K562 (cell line): ENCODE results near the gene OR10A2. TPM values are rescaled to one million over a fixed set of nuclear protein-coding genes. Genes with fewer than 3 reads are reported as not detected.

Source experiments
- ATAC-seq: fragments of 200-7000 bp; cut with Tn5 transposase; 3 replicates; pipeline ENCODE4 v1.9.1; 2020; ENCODE audit warnings: moderate library complexity
- BruUV-seq: library from RNA; stranded (reverse); fragments of 400-500 nt; replicated peaks from 2 replicates; lab custom pipeline; 2021; lab: Mats Ljungman, UMichigan
- CTCF ChIA-PET: fragments of 300-600 bp; formaldehyde crosslinking; extraction: SDS; loops from one replicate; lab custom pipeline; 2021; ENCODE audit warnings: low intra/inter-chr PET ratio; lab: Yijun Ruan, JAX
- POLR2A ChIA-PET: fragments of 300-600, 350-650 bp; sonication (Branson Sonifier 250); formaldehyde crosslinking; extraction: SDS; loops from one replicate; lab custom pipeline; 2021; ENCODE audit warnings: antibody characterized with exemption, inconsistent platforms; lab: Yijun Ruan, JAX
- DNase-seq, 4 experiments: peaks; one replicate each; pipeline versions ENCODE4 v3.0.0 to v3.0.0-alpha.2; 2011 to 2018; ENCODE audit warnings: low spot score in 3 of 4, mixed read lengths in 3 of 4; ENCODE audit errors: extremely low read depth in 1 of 4
- FAIRE-seq: peaks from 2 replicates; lab custom pipeline; 2011; peaks lifted over from hg19 to GRCh38; lab: Jason Lieb, UNC
- H2AFZ ChIP-seq: 2 replicates; pipeline ENCODE4 v1.6.0; 2011; ENCODE audit warnings: low read depth, low read length, control low read depth, inconsistent platforms
- H3K27ac ChIP-seq: fragments of 200-600 bp; 3 replicates; pipeline ENCODE4 v1.8.0; 2011; ENCODE audit warnings: low read depth, mild to moderate bottlenecking, control low read depth, inconsistent platforms, low read length, moderate library complexity, mixed read lengths; ENCODE audit errors: extremely low read depth
- H3K27me3 ChIP-seq, 2 experiments: fragments of 300-600 bp in 1 of 2; 2 replicates in 1 of 2; 3 replicates in 1 of 2; pipeline versions ENCODE4 v1.6.0 to v1.8.0; 2011; ENCODE audit warnings: inconsistent platforms in 2 of 2, low read length in 2 of 2, mild to moderate bottlenecking in 1 of 2, mixed read lengths in 1 of 2, moderate library complexity in 1 of 2; ENCODE audit not compliant: control insufficient read depth in 2 of 2, insufficient read depth in 2 of 2
- H3K36me3 ChIP-seq: fragments of 300-600 bp; 3 replicates; pipeline ENCODE4 v1.8.0; 2011; ENCODE audit warnings: mild to moderate bottlenecking, low read length, inconsistent platforms; ENCODE audit not compliant: control insufficient read depth, insufficient read depth
- H3K4me1 ChIP-seq, 2 experiments: fragments of 200-600 bp in 1 of 2; replicated peaks in 1 of 2; 2 replicates in 1 of 2; 3 replicates in 1 of 2; pipeline versions ENCODE4 v1.5.1 to v1.8.0; 2011; ENCODE audit warnings: inconsistent platforms in 2 of 2, low read length in 2 of 2, mild to moderate bottlenecking in 1 of 2, mixed read lengths in 1 of 2, moderate library complexity in 1 of 2; ENCODE audit not compliant: control insufficient read depth in 2 of 2, insufficient read depth in 2 of 2
- H3K4me2 ChIP-seq: 2 replicates; pipeline ENCODE4 v1.6.1; 2011; ENCODE audit warnings: low read length, control low read depth, inconsistent platforms, mixed read lengths; ENCODE audit not compliant: insufficient read depth
- H3K4me3 ChIP-seq: fragments of 200-600 bp; sonication (generic), shearing (Covaris generic); 2 replicates; pipeline ENCODE4 v1.5.1; 2016; ENCODE audit warnings: control low read depth, inconsistent platforms
- H3K79me2 ChIP-seq: fragments of 200-600 bp; 3 replicates; pipeline ENCODE4 v1.8.0; 2011; ENCODE audit warnings: low read length, inconsistent platforms; ENCODE audit not compliant: control insufficient read depth, insufficient read depth
- H3K9ac ChIP-seq, 2 experiments: 2 replicates each; pipeline versions ENCODE4 v1.6.0 to v1.6.1; 2011; ENCODE audit warnings: low read depth in 2 of 2, low read length in 2 of 2, control low read depth in 1 of 2, inconsistent platforms in 1 of 2, mild to moderate bottlenecking in 1 of 2, mixed read lengths in 1 of 2; ENCODE audit not compliant: insufficient read depth in 1 of 2
- H3K9me1 ChIP-seq: one replicate; pipeline ENCODE4 v1.6.0; 2011; ENCODE audit warnings: inconsistent platforms, mild to moderate bottlenecking, low read length, moderate library complexity; ENCODE audit not compliant: control insufficient read depth, insufficient read depth
- H3K9me3 ChIP-seq: replicated peaks from 2 replicates; pipeline ENCODE4 v1.5.1; 2011; ENCODE audit warnings: low read depth, low read length, inconsistent platforms; ENCODE audit not compliant: control insufficient read depth, insufficient read depth
- H4K20me1 ChIP-seq: replicated peaks from 2 replicates; pipeline ENCODE4 v1.6.1; 2011; ENCODE audit warnings: low read length, inconsistent platforms, mixed read lengths; ENCODE audit not compliant: control insufficient read depth, insufficient read depth
- ARID3A ChIP-seq: IDR thresholded peaks from 2 replicates; pipeline ENCODE4 v1.6.1; 2012; ENCODE audit warnings: low read depth, low read length, improper control_type of control experiment, borderline replicate concordance
- BMI1 ChIP-seq: fragments of 150-350 bp; IDR thresholded peaks from 2 replicates; pipeline ENCODE4 v1.6.1; 2014; ENCODE audit warnings: low read length
- C11orf30 ChIP-seq: fragments of 450-650 bp; IDR thresholded peaks from 2 replicates; pipeline ENCODE4 v1.6.1; 2016; ENCODE audit warnings: low read depth, mild to moderate bottlenecking
- CAMTA2 ChIP-seq: fragments of 250-450 bp; sonication (Bioruptor Pico); conservative IDR thresholded peaks from 2 replicates; pipeline ENCODE4 v1.5.1; 2022
- CREM ChIP-seq: IDR thresholded peaks from 2 replicates; pipeline ENCODE4 v1.6.1; 2014; ENCODE audit warnings: antibody characterized with exemption, low read depth
- EGR1 ChIP-seq: fragments of 450-650 bp; conservative IDR thresholded peaks from 2 replicates; pipeline ENCODE4 v1.6.1; 2017; ENCODE audit warnings: mild to moderate bottlenecking
- PHF21A ChIP-seq: fragments of 450-650 bp; IDR thresholded peaks from 2 replicates; pipeline ENCODE4 v1.6.1; 2017; ENCODE audit warnings: low read depth, borderline replicate concordance
- POLR2AphosphoS5 ChIP-seq: IDR thresholded peaks from 2 replicates; pipeline ENCODE4 v1.6.1; 2011; ENCODE audit warnings: mild to moderate bottlenecking, low read depth, low read length, moderate library complexity; ENCODE audit not compliant: control insufficient read depth, insufficient read depth
- SMARCB1 ChIP-seq: IDR thresholded peaks from 2 replicates; pipeline ENCODE4 v1.6.1; 2011; ENCODE audit warnings: improper control_type of control experiment, low read depth; ENCODE audit not compliant: insufficient read length
- THAP12 ChIP-seq: fragments of 250-450 bp; sonication (Bioruptor Pico); IDR thresholded peaks from 2 replicates; pipeline ENCODE4 v1.9.0; 2021; ENCODE audit warnings: mild to moderate bottlenecking, inconsistent platforms
- ZNF121 ChIP-seq: sonication (generic); formaldehyde crosslinking; conservative IDR thresholded peaks from 2 replicates; pipeline ENCODE4 v1.8.0; 2022; ENCODE audit warnings: missing genetic modification reagents
- ZNF217 ChIP-seq: sonication (generic); formaldehyde crosslinking; IDR thresholded peaks from 2 replicates; pipeline ENCODE4 v1.8.0; 2022; ENCODE audit warnings: mild to moderate bottlenecking, missing genetic modification reagents
- ZSCAN32 ChIP-seq: fragments of 450-650 bp; formaldehyde crosslinking; IDR thresholded peaks from 2 replicates; pipeline ENCODE4 v1.4.0; 2020; ENCODE audit warnings: mild to moderate bottlenecking, moderate library complexity
- WGBS: fragments of 100-300 bp; shearing (Covaris generic); methylation state at CpG from one replicate; pipeline ENCODE4 v1.1.6; 2016; ENCODE audit warnings: low coverage, mixed read lengths; ENCODE audit not compliant: insufficient coverage; ENCODE audit errors: missing lambda C conversion rate; 5-methylcytosine and 5-hydroxymethylcytosine counted together
- in situ Hi-C: fragments of 300-500 bp; cut with MboI; formaldehyde crosslinking; loops from 4 replicates; pipeline ENCODE4 v1.15.0; 2018; ENCODE audit warnings: inconsistent platforms, mixed read lengths
- intact Hi-C: fragments of 100-400 bp; cut with micrococcal nuclease; formaldehyde crosslinking; loops from 2 replicates; pipeline ENCODE4 v1.14.2; 2022
- polyA plus RNA-seq, 8 experiments: library from polyadenylated mRNA; depleted of rRNA in 4 of 8; stranded (reverse) in 5 of 8; unstranded in 3 of 8; fragments of >200 nt; fragmentation: Nextera tagmentation in 2 of 8; fragmentation: Illumina TruSeq in 1 of 8; extraction: Ambion mirVana in 2 of 8; extraction: Trizol in 1 of 8; gene quantifications; 2 replicates each; pipeline versions ENCODE4 v1.2.1 to v1.2.3, GENCODE V29; 2011 to 2014; ENCODE audit warnings: inconsistent platforms in 1 of 8, missing spikeins in 1 of 8
- total RNA-seq, 7 experiments: library from RNA; depleted of rRNA in 6 of 7; stranded (reverse); fragments of >200 nt in 6 of 7; fragmentation: Illumina TruSeq in 2 of 7; extraction: Trizol in 2 of 7; gene quantifications; 2 replicates each; pipeline versions ENCODE4 v1.2.1 to v1.2.3, GENCODE V29; 2011 to 2021; ENCODE audit warnings: low replicate concordance in 1 of 7

OR10A2 gene
- total and polyA plus RNA-seq, 9 of the 15 experiments (the other 6 are each of a cell fraction or from before 2014, with no cell fraction given) = 0.10 TPM; not detected in 8

- H3K4me3 ChIP-seq = no peak overlapping the region
- BruUV-seq = no TSS peak
- no peak for ATAC-seq
- POLR2A ChIA-PET = no interaction called here
- no peak overlapping the region for H2AFZ ChIP-seq
- no peak for DNase-seq
- H3K4me1 ChIP-seq = no peaks in the 10 kb centered on the region
- no peaks in the 10 kb centered on the region for H3K9me1 ChIP-seq
- no peaks in the 10 kb centered on the region for H4K20me1 ChIP-seq
- no peak overlapping the region for H3K27ac ChIP-seq
- no peak overlapping the region for H3K4me2 ChIP-seq
- no peaks in the 10 kb centered on the region for H3K9me3 ChIP-seq
- FAIRE-seq = no peak
- in situ Hi-C loops (no loop called here), intact Hi-C loops (no loop called here)
- 16% methylated on average over 2 of the region's 2 CpGs for WGBS
- no peak overlapping the region for H3K9ac ChIP-seq
- no peaks in the 10 kb centered on the region for H3K36me3 ChIP-seq
- no peaks in the 10 kb centered on the region for H3K79me2 ChIP-seq
- CTCF ChIA-PET = no interaction called here
- no peaks in the 10 kb centered on the region for H3K27me3 ChIP-seq
- TF ChIP-seq ZNF217 (CRISPR knock-in tag) (no peak), PHF21A (no peak), ZSCAN32 (CRISPR knock-in tag) (no peak), CREM (no peak), ZNF121 (no peak), EGR1 (no peak), SMARCB1 (no peak), THAP12 (CRISPR knock-in tag) (no peak), POLR2AphosphoS5 (no peak), BMI1 (no peak), C11orf30 (no peak), ARID3A (no peak), CAMTA2 (CRISPR knock-in tag) (no peak)
Observed at GRCh38 chr11:6850526-6850925, 12.3 kb upstream of the OR10A2 start.
